ENCODE data around the gene COPB1. TPM values are rescaled to one million over a fixed set of nuclear protein-coding genes. Genes with fewer than 3 reads are reported as not detected.

COPB1 gene
- total RNA-seq: 402 and 481 TPM in 2 replicates

GRCh38 chr11:14499560-14500180 lies at the start of gene COPB1:
Gene COPB1 (minus strand): TSS chr11:14499811. CDS start chr11:14498928, 883 bp downstream.

GRCh38 chr11:14519917-14520746 lies 20.5 kb upstream of the COPB1 start, which contains the start of gene PSMA1:
Gene PSMA1 (minus strand): TSS chr11:14520386. CDS start chr11:14520299, 87 bp downstream.

Other genes with a start within 250 kb of the COPB1 start
- 55.8 and 89.9 TPM in 2 replicates for gene RRAS2, start 140.6 kb downstream of the COPB1 start, total RNA-seq
- gene PSMA1, start 20.6 kb upstream of the COPB1 start, total RNA-seq: 151 and 153 TPM in 2 replicates
- gene PDE3B, start 144.0 kb upstream of the COPB1 start, total RNA-seq: 1.8 and 3.1 TPM in 2 replicates